ENCODE data around the gene ANTXR2.

ANTXR2 gene

GRCh38 chr4:80074069-80074468, 1.0 kb upstream of the ANTXR2 start:
- DNase-seq (ENCODE audit: low read depth in 1 of 2, low spot score in 1 of 2) = no peak
- Histone ChIP-seq H3K27ac (replicated peaks) (peak overlapping the region; percentile 98), H3K4me3 (replicated peaks; ENCODE audit: insufficient read depth, low read length) (no peak overlapping the region), H3K27me3 (ENCODE audit: insufficient read depth, poor library complexity, severe bottlenecking) (no peaks in the 10 kb centered on the region)
- no peak for TF ChIP-seq CTCF (IDR thresholded peaks at IDR 0.05; ENCODE audit: insufficient read depth, low read length)

GRCh38 chr4:80073473-80074008, 512 bp upstream of the ANTXR2 start:
- peak; percentile 60 to 83 for DNase-seq (ENCODE audit: low read depth in 1 of 2, low spot score in 1 of 2)
- no peaks in the 10 kb centered on the region for H3K27me3 ChIP-seq (ENCODE audit: insufficient read depth, poor library complexity, severe bottlenecking)
- peak overlapping the region; percentile 91 for H3K4me3 ChIP-seq (replicated peaks; ENCODE audit: insufficient read depth, low read length)
- TF ChIP-seq CTCF (IDR thresholded peaks at IDR 0.05; ENCODE audit: insufficient read depth, low read length) (no peak), POLR2AphosphoS5 (IDR thresholded peaks at IDR 0.05; ENCODE audit: low read depth) (no peak), SPI1 (IDR thresholded peaks at IDR 0.05; ENCODE audit: borderline replicate concordance, low read depth) (peak; percentile 77; the same call in 1 of the 2 replicates), GABPA (IDR thresholded peaks at IDR 0.05; ENCODE audit: low read depth) (peak; percentile 43), REST (IDR thresholded peaks at IDR 0.05; ENCODE audit: insufficient replicate concordance, low read depth) (no peak)
- H3K27ac ChIP-seq (replicated peaks) = peak overlapping the region; percentile 98

GRCh38 chr4:80072228-80072743, 743 bp downstream of the ANTXR2 start:
- peak overlapping the region; percentile 91 for H3K4me3 ChIP-seq (replicated peaks; ENCODE audit: insufficient read depth, low read length)
- peak overlapping the region; percentile 98 for H3K27ac ChIP-seq (replicated peaks)
- no peak for TF ChIP-seq GABPA (IDR thresholded peaks at IDR 0.05; ENCODE audit: low read depth)
- TF ChIP-seq SPI1 (IDR thresholded peaks at IDR 0.05; ENCODE audit: borderline replicate concordance, low read depth) = no peak
- TF ChIP-seq REST (IDR thresholded peaks at IDR 0.05; ENCODE audit: insufficient replicate concordance, low read depth) = no peak
- TF ChIP-seq CTCF (IDR thresholded peaks at IDR 0.05; ENCODE audit: insufficient read depth, low read length) = no peak
- TF ChIP-seq POLR2AphosphoS5 (IDR thresholded peaks at IDR 0.05; ENCODE audit: low read depth) = peak; percentile 29; the same call in 1 of the 2 replicates
- peak in 1 of 2 experiments; percentile 45 for DNase-seq (ENCODE audit: low read depth in 1 of 2, low spot score in 1 of 2)
- no peaks in the 10 kb centered on the region for H3K27me3 ChIP-seq (ENCODE audit: insufficient read depth, poor library complexity, severe bottlenecking)
